Choroid plexus epithelial cell (primary cell): ENCODE data around the gene STXBP4.

Source experiments
- DNase-seq: peaks from one replicate; pipeline ENCODE4 v3.0.0-alpha.2; 2010; ENCODE audit warnings: low read depth
- H3K4me3 ChIP-seq: 2 replicates; pipeline ENCODE4 v1.5.1; 2011; ENCODE audit warnings: low read depth, mild to moderate bottlenecking, control low read depth, low read length, moderate library complexity
- CTCF ChIP-seq: conservative IDR thresholded peaks from 2 replicates; pipeline ENCODE4 v1.5.1; 2011; ENCODE audit warnings: low read depth, mild to moderate bottlenecking, control low read depth, inconsistent platforms, low read length, moderate library complexity

Gene STXBP4

GRCh38 chr17:54969658-54970572 lies 1.4 kb downstream of the STXBP4 start:
- H3K4me3 ChIP-seq: peak overlapping the region; percentile 94
- no peak for DNase-seq
- no peak for TF ChIP-seq CTCF

- no peak overlapping the region for H3K4me3 ChIP-seq
- no peak for DNase-seq
Observed at GRCh38 chr17:54971147-54971546, 2.6 kb downstream of the STXBP4 start.

GRCh38 chr17:54971901-54972300 lies 3.3 kb downstream of the STXBP4 start:
- no peak overlapping the region for H3K4me3 ChIP-seq
- no peak for TF ChIP-seq CTCF
- no peak for DNase-seq

More at GRCh38 chr17:54971147-54971546, 2.6 kb downstream of the STXBP4 start:
- TF ChIP-seq CTCF: no peak

GRCh38 chr17:54972406-54973138 lies 4.0 kb downstream of the STXBP4 start:
- DNase-seq: no peak
- TF ChIP-seq CTCF: no peak
- no peak overlapping the region for H3K4me3 ChIP-seq

GRCh38 chr17:54974759-54975158 lies 6.2 kb downstream of the STXBP4 start:
- no peak overlapping the region for H3K4me3 ChIP-seq
- DNase-seq: no peak
- no peak for TF ChIP-seq CTCF

GRCh38 chr17:54976316-54976715 lies 7.8 kb downstream of the STXBP4 start:
- DNase-seq: no peak
- TF ChIP-seq CTCF: no peak
- no peak overlapping the region for H3K4me3 ChIP-seq
